Measurements from ENCODE around the gene PLA2G12B.

PLA2G12B gene

GRCh38 chr10:72952642-72953158, 1.9 kb downstream of the PLA2G12B start:
- H3K9me3 ChIP-seq (ENCODE audit: severe bottlenecking): no peaks in the 10 kb centered on the region
- no peak overlapping the region for H3K4me3 ChIP-seq (ENCODE audit: severe bottlenecking)
- no peak overlapping the region for H3K27ac ChIP-seq (ENCODE audit: poor library complexity, severe bottlenecking)
- H3K4me1 ChIP-seq (ENCODE audit: insufficient read depth, poor library complexity, severe bottlenecking): no peaks in the 10 kb centered on the region
- no peaks in the 10 kb centered on the region for H3K27me3 ChIP-seq (ENCODE audit: insufficient read depth, poor library complexity, severe bottlenecking)
- no peak; the same call in 2 of the 3 replicates for ATAC-seq (ENCODE audit: low read depth)
- DNase-seq (ENCODE audit: low spot score): no peak
- no peaks in the 10 kb centered on the region for H3K36me3 ChIP-seq (ENCODE audit: low read depth)
- no peak for TF ChIP-seq CTCF (IDR thresholded peaks at IDR 0.05; ENCODE audit: poor library complexity, severe bottlenecking)

GRCh38 chr10:72952189-72952588, 2.4 kb downstream of the PLA2G12B start:
- no peak for TF ChIP-seq CTCF (IDR thresholded peaks at IDR 0.05; ENCODE audit: poor library complexity, severe bottlenecking)
- DNase-seq (ENCODE audit: low spot score) (no peak), ATAC-seq (ENCODE audit: low read depth) (no peak)
- Histone ChIP-seq H3K4me1 (ENCODE audit: insufficient read depth, poor library complexity, severe bottlenecking) (no peaks in the 10 kb centered on the region), H3K27me3 (ENCODE audit: insufficient read depth, poor library complexity, severe bottlenecking) (no peaks in the 10 kb centered on the region), H3K9me3 (ENCODE audit: severe bottlenecking) (no peaks in the 10 kb centered on the region), H3K36me3 (ENCODE audit: low read depth) (no peaks in the 10 kb centered on the region), H3K27ac (ENCODE audit: poor library complexity, severe bottlenecking) (no peak overlapping the region), H3K4me3 (ENCODE audit: severe bottlenecking) (no peak overlapping the region)

- no peaks in the 10 kb centered on the region for H3K4me1 ChIP-seq (ENCODE audit: insufficient read depth, poor library complexity, severe bottlenecking)
- no peaks in the 10 kb centered on the region for H3K36me3 ChIP-seq (ENCODE audit: low read depth)
- ATAC-seq (ENCODE audit: low read depth) (no peak), DNase-seq (ENCODE audit: low spot score) (no peak)
- H3K27me3 ChIP-seq (ENCODE audit: insufficient read depth, poor library complexity, severe bottlenecking): no peaks in the 10 kb centered on the region
- no peak overlapping the region for H3K27ac ChIP-seq (ENCODE audit: poor library complexity, severe bottlenecking)
- no peak overlapping the region for H3K4me3 ChIP-seq (ENCODE audit: severe bottlenecking)
- no peaks in the 10 kb centered on the region for H3K9me3 ChIP-seq (ENCODE audit: severe bottlenecking)
- TF ChIP-seq CTCF (IDR thresholded peaks at IDR 0.05; ENCODE audit: poor library complexity, severe bottlenecking): no peak
Measured at GRCh38 chr10:72951760-72952159, 2.8 kb downstream of the PLA2G12B start.

- Histone ChIP-seq H3K27ac (ENCODE audit: poor library complexity, severe bottlenecking) (no peak overlapping the region), H3K36me3 (ENCODE audit: low read depth) (no peaks in the 10 kb centered on the region), H3K4me3 (ENCODE audit: severe bottlenecking) (no peak overlapping the region), H3K4me1 (ENCODE audit: insufficient read depth, poor library complexity, severe bottlenecking) (no peaks in the 10 kb centered on the region), H3K9me3 (ENCODE audit: severe bottlenecking) (no peaks in the 10 kb centered on the region), H3K27me3 (ENCODE audit: insufficient read depth, poor library complexity, severe bottlenecking) (no peaks in the 10 kb centered on the region)
- TF ChIP-seq CTCF (IDR thresholded peaks at IDR 0.05; ENCODE audit: poor library complexity, severe bottlenecking): no peak
- no peak for DNase-seq (ENCODE audit: low spot score)
- ATAC-seq (ENCODE audit: low read depth): no peak
Measured at GRCh38 chr10:72948762-72949161, 5.8 kb downstream of the PLA2G12B start.

- DNase-seq (ENCODE audit: low spot score) (no peak), ATAC-seq (ENCODE audit: low read depth) (no peak)
- H3K36me3 ChIP-seq (ENCODE audit: low read depth): no peaks in the 10 kb centered on the region
- no peaks in the 10 kb centered on the region for H3K4me1 ChIP-seq (ENCODE audit: insufficient read depth, poor library complexity, severe bottlenecking)
- H3K27me3 ChIP-seq (ENCODE audit: insufficient read depth, poor library complexity, severe bottlenecking): no peaks in the 10 kb centered on the region
- H3K27ac ChIP-seq (ENCODE audit: poor library complexity, severe bottlenecking): no peak overlapping the region
- no peak overlapping the region for H3K4me3 ChIP-seq (ENCODE audit: severe bottlenecking)
- H3K9me3 ChIP-seq (ENCODE audit: severe bottlenecking): no peaks in the 10 kb centered on the region
- TF ChIP-seq CTCF (IDR thresholded peaks at IDR 0.05; ENCODE audit: poor library complexity, severe bottlenecking): no peak
Measured at GRCh38 chr10:72946963-72947362, 7.6 kb downstream of the PLA2G12B start.
